HFFc6 (cell line): ENCODE results near the gene CARD14. TPM values are rescaled to one million over a fixed set of nuclear protein-coding genes. Genes with fewer than 3 reads are reported as not detected.
A peak's percentile ranks its signal among the peaks of the same experiment; 100 is the strongest.

Experiments used
- DNase-seq: peaks from one replicate; pipeline ENCODE4 v3.0.0-alpha.2; 2018
- H3K27ac Mint-ChIP-seq: 2 replicates; pipeline ENCODE4 v1.8.0; 2020; ENCODE audit warnings: mild to moderate bottlenecking, mixed read lengths
- H3K27me3 Mint-ChIP-seq: 2 replicates; pipeline ENCODE4 v1.8.0; 2021; ENCODE audit warnings: mild to moderate bottlenecking, moderate library complexity, mixed read lengths; ENCODE audit not compliant: insufficient read depth
- H3K36me3 Mint-ChIP-seq: 2 replicates; pipeline ENCODE4 v1.8.0; 2021; ENCODE audit warnings: low read depth, mixed read lengths
- H3K4me1 Mint-ChIP-seq: 2 replicates; pipeline ENCODE4 v1.8.0; 2020; ENCODE audit warnings: low read depth, mixed read lengths
- H3K4me3 Mint-ChIP-seq: 2 replicates; pipeline ENCODE4 v1.8.0; 2020; ENCODE audit warnings: mild to moderate bottlenecking, moderate library complexity, mixed read lengths
- H3K9me3 Mint-ChIP-seq: 2 replicates; pipeline ENCODE4 v1.8.0; 2020; ENCODE audit warnings: mild to moderate bottlenecking, mixed read lengths
- long read RNA-seq: library from polyadenylated mRNA; unstranded; transcript quantifications from one replicate; pipeline ENCODE4 v2.0.0, GENCODE V29; 2019
- total RNA-seq, 6 experiments: library from RNA; stranded (reverse); fragmentation: NEBNext Ultra II Directional; extraction: Animal tissue kit (Norgen Biotek cat#: 25700); gene quantifications; 2 replicates in 1 of 6; 3 replicates in 5 of 6; pipeline ENCODE4 v1.2.3, GENCODE V29; 2021
- TF ChIP-seq, protein P1 (sequence below): fragments of 200-600 bp; sonication (generic); IDR thresholded peaks from 2 replicates; pipeline ENCODE4 v1.5.0; 2021; ENCODE audit warnings: antibody characterized with exemption, mild to moderate bottlenecking

Gene CARD14
- total RNA-seq, result not detected
- long read RNA-seq, result 0 reads

GRCh38 chr17:80169784-80170500 lies at the start of gene CARD14:
Gene CARD14, plus strand, starts transcription at chr17:80170030. Its CDS starts 11,409 bp downstream, at chr17:80181439.
- H3K9me3 Mint-ChIP-seq, result no peaks in the 10 kb centered on the region
- H3K27ac Mint-ChIP-seq, result no peak within 1 kb of the TSS
- H3K4me1 Mint-ChIP-seq, result no peaks in the 10 kb centered on the region
- TF ChIP-seq, protein P1, sequence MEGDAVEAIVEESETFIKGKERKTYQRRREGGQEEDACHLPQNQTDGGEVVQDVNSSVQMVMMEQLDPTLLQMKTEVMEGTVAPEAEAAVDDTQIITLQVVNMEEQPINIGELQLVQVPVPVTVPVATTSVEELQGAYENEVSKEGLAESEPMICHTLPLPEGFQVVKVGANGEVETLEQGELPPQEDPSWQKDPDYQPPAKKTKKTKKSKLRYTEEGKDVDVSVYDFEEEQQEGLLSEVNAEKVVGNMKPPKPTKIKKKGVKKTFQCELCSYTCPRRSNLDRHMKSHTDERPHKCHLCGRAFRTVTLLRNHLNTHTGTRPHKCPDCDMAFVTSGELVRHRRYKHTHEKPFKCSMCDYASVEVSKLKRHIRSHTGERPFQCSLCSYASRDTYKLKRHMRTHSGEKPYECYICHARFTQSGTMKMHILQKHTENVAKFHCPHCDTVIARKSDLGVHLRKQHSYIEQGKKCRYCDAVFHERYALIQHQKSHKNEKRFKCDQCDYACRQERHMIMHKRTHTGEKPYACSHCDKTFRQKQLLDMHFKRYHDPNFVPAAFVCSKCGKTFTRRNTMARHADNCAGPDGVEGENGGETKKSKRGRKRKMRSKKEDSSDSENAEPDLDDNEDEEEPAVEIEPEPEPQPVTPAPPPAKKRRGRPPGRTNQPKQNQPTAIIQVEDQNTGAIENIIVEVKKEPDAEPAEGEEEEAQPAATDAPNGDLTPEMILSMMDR, result no peak
- no peak for DNase-seq
- H3K27me3 Mint-ChIP-seq, result peaks cover 20% of the 10 kb centered on the region
- no peak within 1 kb of the TSS for H3K4me3 Mint-ChIP-seq
- H3K36me3 Mint-ChIP-seq, result no peaks in the 10 kb centered on the region

- Mint-ChIP-seq H3K27ac (no peak overlapping the region), H3K27me3 (peaks cover 3% of the 10 kb centered on the region), H3K4me1 (peaks cover 7% of the 10 kb centered on the region; the same call in 1 of the 2 replicates), H3K4me3 (no peak overlapping the region), H3K9me3 (no peaks in the 10 kb centered on the region), H3K36me3 (no peaks in the 10 kb centered on the region)
- DNase-seq, result no peak
- TF ChIP-seq, protein P1, result no peak
These were observed 47.7 kb upstream of the CARD14 start for GRCh38 chr17:80122026-80122575.

- Mint-ChIP-seq H3K9me3 (no peaks in the 10 kb centered on the region), H3K4me3 (no peak overlapping the region)
These were observed 46.8 kb upstream of the CARD14 start for GRCh38 chr17:80122926-80123505.

GRCh38 chr17:80123791-80124190 lies 46.0 kb upstream of the CARD14 start:
- H3K27ac Mint-ChIP-seq, result no peak overlapping the region
- no peak for DNase-seq

More at GRCh38 chr17:80122926-80123505, 46.8 kb upstream of the CARD14 start:
- no peak for DNase-seq
- H3K36me3 Mint-ChIP-seq, result no peaks in the 10 kb centered on the region
- no peak overlapping the region for H3K27ac Mint-ChIP-seq
- peaks cover 7% of the 10 kb centered on the region; the same call in 1 of the 2 replicates for H3K4me1 Mint-ChIP-seq
- TF ChIP-seq, protein P1, result no peak
- peaks cover 3% of the 10 kb centered on the region for H3K27me3 Mint-ChIP-seq

GRCh38 chr17:80124351-80124981 lies 45.4 kb upstream of the CARD14 start:
- Mint-ChIP-seq H3K4me1 (peaks cover 7% of the 10 kb centered on the region; the same call in 1 of the 2 replicates), H3K9me3 (no peaks in the 10 kb centered on the region), H3K27ac (no peak overlapping the region), H3K4me3 (no peak overlapping the region), H3K36me3 (no peaks in the 10 kb centered on the region), H3K27me3 (peaks cover 3% of the 10 kb centered on the region)
- TF ChIP-seq, protein P1, result peak; percentile 64
- no peak for DNase-seq

More at GRCh38 chr17:80123791-80124190, 46.0 kb upstream of the CARD14 start:
- TF ChIP-seq, protein P1, result no peak
- H3K9me3 Mint-ChIP-seq, result no peaks in the 10 kb centered on the region
- H3K36me3 Mint-ChIP-seq, result no peaks in the 10 kb centered on the region
- peaks cover 3% of the 10 kb centered on the region for H3K27me3 Mint-ChIP-seq
- H3K4me3 Mint-ChIP-seq, result no peak overlapping the region
- H3K4me1 Mint-ChIP-seq, result peaks cover 7% of the 10 kb centered on the region; the same call in 1 of the 2 replicates
